T47D (cell line): ENCODE data around the gene MBNL2.
"Not testable (repeated sequence)": the region's sequence is repeated elsewhere in the genome, so short reads cannot be mapped to it uniquely, and the experiment has no call there.

Experiments
- DNase-seq, 2 experiments: peaks; one replicate each; pipeline versions ENCODE4 v3.0.0 to v3.0.0-alpha.2; 2011 to 2012; ENCODE audit warnings: low read depth in 1 of 2, low spot score in 1 of 2
- JUND ChIP-seq: IDR thresholded peaks from 2 replicates; pipeline ENCODE4 v1.6.1; 2012; ENCODE audit warnings: low read depth
- in situ Hi-C: cut with HindIII; loops from 2 replicates; pipeline ENCODE4 v1.10.0; 2016; ENCODE audit warnings: low sequenced_read_pairs, low pct_unique_long_range_greater_than_20kb

MBNL2 gene

DNA sequence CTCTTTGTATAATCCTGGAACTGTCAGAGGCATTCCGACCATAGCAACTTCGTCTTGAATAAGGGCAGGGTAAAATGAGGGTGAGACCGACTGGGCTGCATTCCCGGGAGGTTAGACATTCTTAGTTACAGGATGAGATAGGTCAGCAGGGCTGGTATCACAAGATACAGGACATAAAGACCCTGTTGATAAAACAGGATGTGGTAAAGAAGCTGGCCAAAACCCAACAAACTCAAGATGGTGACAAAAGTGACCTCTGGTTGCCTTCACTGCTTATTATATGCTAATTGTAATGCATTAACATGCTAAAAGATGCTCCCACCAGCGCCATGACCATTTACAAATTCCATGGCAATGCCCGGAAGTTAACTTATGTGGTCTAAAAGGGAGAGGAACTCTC, 27.7 kb upstream of the MBNL2 start:
- in situ Hi-C loops, result no loop called here
- no peak for DNase-seq
- TF ChIP-seq JUND, result no peak

DNA sequence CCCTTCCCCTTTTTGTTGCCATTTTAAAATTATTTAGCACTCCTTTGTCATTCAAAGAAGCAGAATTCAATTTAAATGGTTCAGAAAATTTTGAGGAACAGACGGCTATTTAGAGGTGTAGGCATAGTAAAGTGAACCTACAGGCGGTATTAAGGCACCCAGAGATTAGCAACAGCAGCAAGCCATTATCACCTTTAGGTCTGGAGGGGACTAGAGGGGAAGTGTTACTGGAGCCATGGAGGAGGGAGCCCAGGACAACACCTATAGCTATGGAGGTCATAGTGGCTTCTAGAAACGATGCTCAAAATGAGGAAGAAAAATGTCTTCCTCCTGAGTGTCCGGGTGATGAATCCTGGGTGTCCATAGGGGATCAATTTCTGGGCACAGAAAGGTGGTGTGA, 25.8 kb upstream of the MBNL2 start:
- in situ Hi-C loops, result no loop called here
- no peak for DNase-seq
- no peak for TF ChIP-seq JUND

DNA sequence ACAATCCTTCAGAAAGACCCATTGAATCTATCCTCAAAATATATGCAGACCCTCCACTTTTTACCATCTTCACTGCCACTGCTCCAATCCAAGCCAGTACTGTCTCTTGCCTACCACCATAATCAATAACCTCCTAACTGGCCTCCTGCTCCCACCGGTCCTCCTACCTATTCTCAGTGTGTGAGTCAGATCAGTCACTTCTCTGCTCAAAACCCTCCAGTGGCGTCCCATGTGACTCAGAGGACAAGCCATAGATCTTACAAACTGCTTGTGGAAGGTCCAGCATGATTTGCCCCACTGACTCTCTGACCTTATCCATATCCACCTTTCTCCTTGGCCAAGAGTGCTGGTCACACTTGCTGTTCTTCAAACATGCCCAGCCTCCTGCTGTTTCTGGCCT, 23.4 kb upstream of the MBNL2 start:
- no peak for DNase-seq
- no peak for TF ChIP-seq JUND
- in situ Hi-C loops, result no loop called here

DNA sequence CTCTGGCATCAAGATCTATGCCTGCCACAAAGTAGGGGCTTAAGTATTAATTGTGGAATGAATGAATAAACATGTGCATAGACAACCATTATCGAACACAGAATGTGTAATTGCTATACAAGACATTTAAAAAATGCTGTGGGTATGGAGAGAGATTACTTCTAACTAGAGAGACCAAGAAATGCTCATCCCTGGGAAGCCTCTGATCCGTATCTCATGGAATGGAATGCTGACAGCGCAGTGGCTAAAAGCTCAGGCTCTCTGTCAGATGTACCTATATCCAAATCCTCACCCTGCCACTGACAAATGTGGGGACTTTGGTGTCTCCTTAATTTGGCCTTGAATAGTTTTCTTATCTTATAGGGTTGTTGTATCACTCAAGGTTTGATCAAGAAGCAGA, 22.7 kb upstream of the MBNL2 start:
- in situ Hi-C loops, result no loop called here
- TF ChIP-seq JUND, result no peak

DNA sequence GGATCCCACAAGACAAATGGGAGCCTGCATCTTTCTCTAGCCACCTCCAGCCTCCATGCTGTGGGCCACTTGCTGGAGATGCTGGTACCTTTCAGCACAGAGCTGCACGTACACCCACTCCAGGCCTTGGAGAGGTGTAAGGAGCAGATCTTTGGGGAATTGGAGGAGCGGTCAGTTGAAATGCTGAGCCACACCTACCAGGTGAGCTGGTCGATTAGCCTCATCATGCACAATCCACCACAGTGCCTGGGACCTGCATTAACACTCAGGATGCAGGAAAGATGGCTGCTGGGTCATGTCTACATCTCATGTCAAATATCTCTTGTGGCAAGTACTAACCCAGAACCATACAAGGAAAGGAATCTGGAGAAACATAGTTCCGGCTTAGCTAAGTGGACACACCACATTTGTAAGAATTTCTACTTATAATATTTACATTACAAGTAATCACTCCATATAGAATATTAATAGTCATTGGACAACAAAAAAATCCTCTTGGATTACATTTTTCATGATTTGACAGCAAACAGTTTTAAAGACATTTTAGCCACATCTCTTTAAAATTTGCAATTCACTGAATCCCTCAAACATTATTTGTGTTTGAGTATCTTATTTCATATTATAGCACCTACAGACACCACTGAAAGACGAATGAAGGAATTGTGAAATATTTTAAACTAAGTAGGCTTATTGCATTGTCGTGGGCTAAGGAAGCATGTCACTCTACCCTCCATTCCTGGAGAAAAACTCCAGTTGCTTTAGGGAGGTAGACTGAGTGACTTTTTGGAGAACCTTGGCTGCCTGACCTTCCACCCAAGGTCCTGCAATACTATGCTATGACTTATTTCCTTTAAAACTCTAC, 21.8 kb upstream of the MBNL2 start:
- DNase-seq, result no peak
- no peak for TF ChIP-seq JUND
- in situ Hi-C loops, result no loop called here

More for the DNA sequence above, 22.7 kb upstream of the MBNL2 start:
- DNase-seq, result no peak

DNA sequence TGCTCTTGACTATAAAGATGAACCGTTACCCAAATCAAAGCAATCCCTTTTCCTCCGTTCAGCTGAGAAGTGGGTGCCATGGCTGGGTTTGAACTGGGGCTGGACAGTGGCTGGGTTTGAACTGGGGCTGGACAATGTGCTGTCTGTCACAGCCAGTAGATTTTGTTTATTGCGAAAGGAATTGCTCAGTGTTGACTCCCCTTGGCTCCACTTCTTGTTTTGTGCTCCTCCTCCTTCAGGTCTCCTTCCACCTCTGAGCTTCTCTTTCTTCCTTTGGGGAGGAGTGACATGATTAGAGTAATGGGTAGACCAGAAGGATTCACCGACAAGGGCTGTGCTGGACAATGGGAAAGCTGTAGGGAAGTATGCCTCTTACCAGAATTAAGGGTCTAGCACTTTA, 19.4 kb upstream of the MBNL2 start:
- in situ Hi-C loops, result no loop called here
- no peak for DNase-seq
- TF ChIP-seq JUND, result no peak

DNA sequence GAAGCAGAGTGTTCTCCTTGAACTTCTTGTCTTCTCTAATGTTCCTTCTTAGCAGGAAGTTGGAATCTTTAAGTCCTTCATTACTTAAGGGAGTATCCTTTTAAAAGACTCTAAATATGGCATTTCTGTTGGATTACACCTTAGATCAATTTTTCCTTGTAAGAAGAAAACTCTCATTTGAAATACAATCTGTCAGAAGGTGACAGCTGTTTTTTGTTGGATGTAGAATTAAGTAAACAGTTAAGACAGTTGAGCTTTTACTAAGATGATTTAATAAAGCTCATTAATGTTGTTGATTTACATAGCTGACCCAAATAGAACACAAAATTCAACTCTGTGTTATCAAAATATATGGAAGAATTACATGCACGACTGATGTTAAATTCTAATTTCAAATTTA, 16.7 kb upstream of the MBNL2 start:
- no peak for DNase-seq
- in situ Hi-C loops, result no loop called here
- no peak for TF ChIP-seq JUND

DNA sequence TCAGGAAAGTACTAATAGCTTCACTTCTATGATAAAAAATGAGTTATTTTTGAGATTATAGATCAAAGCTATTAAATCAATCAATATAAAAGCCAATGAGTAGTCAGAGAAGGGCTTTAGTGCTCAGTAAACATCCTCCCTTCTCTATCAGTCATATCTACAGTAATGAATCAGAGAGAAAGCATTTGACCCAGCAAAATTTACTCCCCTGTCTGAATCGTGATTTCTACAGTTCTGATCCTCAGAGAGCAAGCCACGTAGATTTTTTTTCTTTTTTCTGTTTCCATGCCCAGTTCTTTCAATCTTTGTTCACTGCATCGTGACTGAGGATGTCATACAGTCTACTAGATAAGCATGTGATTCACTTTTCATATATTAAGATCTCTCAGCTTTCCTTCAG, 16.2 kb upstream of the MBNL2 start:
- DNase-seq, result no peak
- in situ Hi-C loops, result no loop called here
- no peak for TF ChIP-seq JUND

DNA sequence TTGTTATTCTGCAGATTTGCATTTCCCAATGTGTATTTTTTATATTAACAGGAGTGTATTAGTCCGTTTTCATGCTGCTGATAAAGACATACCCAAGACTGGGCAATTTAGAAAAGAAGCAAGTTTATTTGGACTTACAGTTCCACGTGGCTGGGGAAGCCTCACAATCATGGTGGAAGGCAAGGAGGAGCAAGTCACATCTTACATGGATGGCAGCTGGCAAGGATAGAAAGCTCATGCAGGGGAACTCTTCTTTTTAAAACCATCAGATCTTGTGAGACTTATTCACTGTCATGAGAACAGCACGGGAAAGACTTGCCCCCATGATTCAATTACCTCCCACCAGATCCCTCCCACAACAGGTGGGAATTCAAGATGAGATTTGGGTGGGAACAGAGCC, 14.9 kb upstream of the MBNL2 start:
- DNase-seq, in situ Hi-C loops: not testable (repeated sequence)

DNA sequence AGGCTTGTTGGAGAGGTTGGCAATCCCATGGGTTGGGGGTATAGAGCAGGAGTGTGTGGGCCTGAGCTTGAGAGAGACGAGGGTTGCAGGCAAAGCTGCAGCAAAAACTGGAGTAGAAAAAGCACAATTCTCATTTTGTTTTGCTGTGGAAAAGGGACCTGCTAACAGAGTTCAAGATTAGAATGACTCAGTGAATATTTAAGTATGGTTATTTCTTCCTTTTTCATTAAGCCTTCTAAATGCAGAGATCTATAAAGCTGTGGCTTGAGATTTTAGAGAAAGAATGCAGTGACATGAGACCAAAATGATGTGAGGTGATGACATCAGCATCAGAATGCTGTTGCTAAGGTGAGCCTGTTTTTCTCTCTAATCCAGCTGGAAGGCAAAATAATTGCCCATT, 10.8 kb upstream of the MBNL2 start:
- in situ Hi-C loops, result no loop called here
- no peak for DNase-seq
- TF ChIP-seq JUND, result no peak

DNA sequence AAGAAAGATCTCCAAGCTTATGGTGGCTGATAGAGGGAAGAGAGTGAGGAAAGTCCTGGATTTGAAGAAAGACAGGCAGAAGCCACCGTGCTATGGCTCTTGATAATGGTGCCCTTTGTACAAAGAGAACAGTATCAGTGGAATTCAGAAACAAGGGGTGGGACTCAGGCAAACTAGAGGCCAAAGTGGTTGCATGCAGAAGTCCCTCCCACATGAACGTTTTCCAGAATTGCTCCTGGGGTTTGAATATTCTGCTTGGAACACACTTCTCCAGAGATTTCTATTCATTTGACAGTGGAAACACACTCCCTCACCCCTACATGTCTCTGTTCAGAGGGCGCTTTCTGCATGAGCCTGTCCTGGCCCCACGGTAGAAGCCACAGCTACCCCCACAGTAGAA, 10.1 kb upstream of the MBNL2 start:
- DNase-seq, result no peak
- TF ChIP-seq JUND, result no peak
- in situ Hi-C loops, result no loop called here

DNA sequence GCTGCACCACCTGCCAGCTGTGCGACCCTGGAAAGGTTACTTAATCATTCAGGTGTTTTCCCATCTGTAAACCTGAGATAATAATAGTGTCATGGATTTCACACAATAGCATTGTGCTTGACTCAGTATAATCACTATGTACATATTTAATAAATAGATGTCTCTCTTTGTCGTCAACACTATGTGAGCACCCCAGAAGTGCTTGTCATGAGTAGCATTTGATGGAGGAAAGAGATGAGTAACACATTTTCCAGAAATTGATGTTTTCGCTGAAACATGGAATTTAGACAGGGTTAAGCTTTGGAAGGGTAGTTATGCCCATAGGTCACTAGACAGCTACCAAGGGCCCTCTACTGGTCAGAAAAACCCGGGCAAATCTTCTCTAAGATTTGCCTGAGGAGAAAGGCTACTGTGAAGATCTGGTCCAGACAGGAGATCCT, 9.5 kb upstream of the MBNL2 start:
- in situ Hi-C loops, result no loop called here
- TF ChIP-seq JUND, result no peak
- DNase-seq, result peak; percentile 19 to 63

DNA sequence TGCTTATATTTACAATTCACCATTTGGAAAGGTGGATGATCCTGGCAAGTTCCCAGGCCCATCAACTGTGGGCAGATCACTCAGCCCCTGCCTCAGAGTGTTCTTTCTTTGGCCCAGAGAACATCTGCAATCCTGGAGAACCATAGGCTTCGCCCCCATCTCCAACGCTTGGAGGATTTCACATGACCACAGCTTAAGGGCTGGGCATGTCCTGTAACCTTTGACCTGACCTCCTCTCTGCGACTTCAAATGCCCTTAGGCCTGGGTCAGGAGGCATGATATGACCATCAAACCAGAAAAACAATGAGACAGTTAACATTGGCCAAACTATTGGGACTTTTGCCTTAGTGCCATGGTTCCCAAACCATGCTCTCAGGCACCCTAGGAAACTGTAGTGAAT, 7.2 kb upstream of the MBNL2 start:
- in situ Hi-C loops, result no loop called here
- no peak for DNase-seq
- no peak for TF ChIP-seq JUND

DNA sequence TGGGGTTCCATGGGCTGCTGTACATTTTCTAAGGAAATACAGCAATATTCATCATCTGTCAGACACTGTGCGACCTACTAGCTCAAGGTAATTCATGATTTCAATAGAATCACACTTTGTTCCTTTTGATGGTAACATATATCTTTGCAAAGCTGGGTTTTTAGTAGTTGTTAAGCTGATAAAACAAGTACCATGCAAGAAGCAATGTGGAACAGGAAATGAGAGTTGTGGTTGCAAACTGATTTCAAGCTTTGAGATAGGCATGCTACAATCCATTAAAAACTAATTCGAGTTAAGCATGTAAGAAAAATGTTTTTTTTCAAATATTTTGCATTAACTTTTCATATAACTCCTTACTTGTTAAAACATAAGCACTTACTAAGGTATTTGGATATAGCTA, 6.8 kb upstream of the MBNL2 start:
- no peak for DNase-seq
- in situ Hi-C loops, result no loop called here
- TF ChIP-seq JUND, result no peak
